Measurements from ENCODE around the gene CASZ1.

- TF ChIP-seq POLR2A (IDR thresholded peaks at IDR 0.05) (no peak), CTCF (IDR thresholded peaks at IDR 0.05) (no peak), POLR2AphosphoS5 (IDR thresholded peaks at IDR 0.05) (no peak), EP300 (IDR thresholded peaks at IDR 0.05; ENCODE audit: low read depth) (no peak)
Measured at GRCh38 chr1:10821388-10821787, 24.9 kb upstream of the CASZ1 start.
